ENCODE results near the gene CD320. TPM values are rescaled to one million over a fixed set of nuclear protein-coding genes. Genes with fewer than 3 reads are reported as not detected.

The CD320 gene
- total and polyA plus RNA-seq, 3 donors from 2014 or later, result 61.2 to 88.3 (median 65.8) TPM

DNA sequence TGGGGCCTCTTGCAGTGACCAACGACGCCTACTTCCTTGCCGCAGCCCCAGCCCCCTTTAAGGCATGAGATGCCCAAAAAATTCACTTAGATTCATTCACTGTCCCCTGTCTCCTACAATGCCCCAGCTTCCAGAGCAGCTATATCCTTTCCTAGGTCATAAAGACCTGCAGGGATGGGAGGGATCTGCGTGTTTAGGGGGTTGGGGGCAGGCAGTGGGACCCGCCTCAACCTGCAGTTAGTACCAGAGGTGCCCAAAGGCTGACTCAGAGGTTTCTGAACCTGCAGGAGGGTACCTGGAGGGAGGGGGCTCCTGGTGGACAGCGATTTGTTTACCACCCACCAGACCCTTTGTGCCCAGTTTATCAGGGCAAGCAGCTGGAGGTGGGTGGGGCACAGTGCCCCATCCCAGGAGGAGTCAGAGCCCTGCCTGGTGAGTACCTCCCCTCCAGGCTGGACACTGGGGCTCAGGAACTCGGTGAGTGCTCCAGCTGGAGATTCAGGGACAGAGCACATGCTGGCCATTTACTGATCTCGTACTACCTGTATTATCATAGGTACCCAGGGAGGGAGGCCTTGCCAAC is 23.2 kb upstream of the CD320 start:
- Histone ChIP-seq H3K27ac (no peak overlapping the region), H3K4me1 (peaks cover 10% of the 10 kb centered on the region), H3K4me3 (no peak overlapping the region), H3K36me3 (ENCODE audit: low read depth, missing control alignments) (no peaks in the 10 kb centered on the region), H3K9me3 (no peaks in the 10 kb centered on the region), H3K27me3 (no peaks in the 10 kb centered on the region)
- intact Hi-C loops (cut with DNase I; ENCODE audit: low total_unique reads), result no loop called here
- no peak for DNase-seq
- no peak for TF ChIP-seq POLR2A (IDR thresholded peaks at IDR 0.05)
- TF ChIP-seq, protein P1, sequence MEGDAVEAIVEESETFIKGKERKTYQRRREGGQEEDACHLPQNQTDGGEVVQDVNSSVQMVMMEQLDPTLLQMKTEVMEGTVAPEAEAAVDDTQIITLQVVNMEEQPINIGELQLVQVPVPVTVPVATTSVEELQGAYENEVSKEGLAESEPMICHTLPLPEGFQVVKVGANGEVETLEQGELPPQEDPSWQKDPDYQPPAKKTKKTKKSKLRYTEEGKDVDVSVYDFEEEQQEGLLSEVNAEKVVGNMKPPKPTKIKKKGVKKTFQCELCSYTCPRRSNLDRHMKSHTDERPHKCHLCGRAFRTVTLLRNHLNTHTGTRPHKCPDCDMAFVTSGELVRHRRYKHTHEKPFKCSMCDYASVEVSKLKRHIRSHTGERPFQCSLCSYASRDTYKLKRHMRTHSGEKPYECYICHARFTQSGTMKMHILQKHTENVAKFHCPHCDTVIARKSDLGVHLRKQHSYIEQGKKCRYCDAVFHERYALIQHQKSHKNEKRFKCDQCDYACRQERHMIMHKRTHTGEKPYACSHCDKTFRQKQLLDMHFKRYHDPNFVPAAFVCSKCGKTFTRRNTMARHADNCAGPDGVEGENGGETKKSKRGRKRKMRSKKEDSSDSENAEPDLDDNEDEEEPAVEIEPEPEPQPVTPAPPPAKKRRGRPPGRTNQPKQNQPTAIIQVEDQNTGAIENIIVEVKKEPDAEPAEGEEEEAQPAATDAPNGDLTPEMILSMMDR (IDR thresholded peaks at IDR 0.05), result no peak
- WGBS, 2 donors, result 75 to 92% methylated on average over 8 of the region's 8 CpGs

GRCh38 chr19:8329996-8330395 is 21.8 kb upstream of the CD320 start:
- 82 to 94% methylated on average over 3 of the region's 3 CpGs for whole genome bisulfite sequencing, 2 donors
- Histone ChIP-seq H3K27ac (no peak overlapping the region), H3K4me1 (peaks cover 10% of the 10 kb centered on the region), H3K4me3 (no peak overlapping the region), H3K27me3 (no peaks in the 10 kb centered on the region), H3K9me3 (no peaks in the 10 kb centered on the region), H3K36me3 (ENCODE audit: low read depth, missing control alignments) (no peaks in the 10 kb centered on the region)
- TF ChIP-seq, protein P1 (IDR thresholded peaks at IDR 0.05), result no peak
- TF ChIP-seq POLR2A (IDR thresholded peaks at IDR 0.05), result no peak
- intact Hi-C loops (cut with DNase I; ENCODE audit: low total_unique reads), result no loop called here
- no peak for DNase-seq

- intact Hi-C loops (cut with DNase I; ENCODE audit: low total_unique reads), result no loop called here
- no peaks in the 10 kb centered on the region for H3K36me3 ChIP-seq (ENCODE audit: low read depth, missing control alignments)
- DNase-seq, result no peak
- H3K4me3 ChIP-seq, result no peak overlapping the region
- H3K9me3 ChIP-seq, result no peaks in the 10 kb centered on the region
- TF ChIP-seq POLR2A (IDR thresholded peaks at IDR 0.05), result no peak
- TF ChIP-seq, protein P1 (IDR thresholded peaks at IDR 0.05), result no peak
- peaks cover 12% of the 10 kb centered on the region for H3K4me1 ChIP-seq
- 94 to 97% methylated on average over 3 of the region's 3 CpGs for WGBS, 2 donors
- no peaks in the 10 kb centered on the region for H3K27me3 ChIP-seq
- H3K27ac ChIP-seq, result no peak overlapping the region
Measured at GRCh38 chr19:8325454-8325853, 17.3 kb upstream of the CD320 start.

DNA sequence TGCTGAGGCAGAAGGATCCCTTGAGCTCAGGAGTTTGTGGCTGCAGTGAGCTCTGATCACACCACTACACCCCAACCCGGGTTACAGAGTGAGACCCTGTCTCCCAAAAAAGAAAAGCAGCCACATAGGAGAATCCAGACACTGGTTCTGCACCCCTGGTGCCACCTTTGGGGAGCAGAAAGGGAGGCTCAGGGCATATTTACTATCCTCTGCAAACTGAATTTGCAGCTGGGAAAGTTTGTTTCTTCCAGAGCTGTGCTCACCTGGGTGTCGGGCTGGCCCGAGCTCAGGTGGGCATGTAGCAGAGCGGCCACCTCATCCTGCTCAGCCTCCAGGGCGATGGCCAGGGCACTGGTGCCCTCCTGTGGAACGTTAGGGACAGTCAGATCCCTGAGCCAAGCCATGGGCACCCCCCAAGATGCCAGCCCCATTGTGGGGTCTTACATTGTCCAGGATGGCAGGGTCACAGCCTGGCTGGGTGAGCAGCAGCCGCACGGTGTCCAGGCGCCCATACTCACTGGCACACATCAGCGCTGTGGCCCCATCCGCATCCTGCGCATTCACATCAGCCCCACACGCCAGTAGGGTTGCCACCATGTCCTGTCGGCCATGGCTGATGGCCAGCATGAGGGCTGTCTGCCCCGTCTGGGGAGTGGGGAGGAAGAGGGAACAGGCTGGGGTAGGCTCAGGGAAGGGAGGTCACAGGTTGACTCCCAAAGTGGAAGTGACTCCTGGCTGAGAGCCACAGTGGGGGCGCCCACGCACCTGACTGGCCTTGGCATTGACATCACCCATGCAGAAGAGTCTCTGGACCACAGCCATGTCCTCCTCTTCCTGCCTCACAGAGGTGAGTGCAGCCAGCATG is 16.3 kb upstream of the CD320 start:
- no peaks in the 10 kb centered on the region for H3K9me3 ChIP-seq
- H3K27me3 ChIP-seq, result no peaks in the 10 kb centered on the region
- H3K36me3 ChIP-seq (ENCODE audit: low read depth, missing control alignments), result no peaks in the 10 kb centered on the region
- peaks cover 18% of the 10 kb centered on the region for H3K4me1 ChIP-seq
- 80 to 83% methylated on average over 6 to 17 of the region's 17 CpGs for WGBS, 2 donors
- no peak overlapping the region for H3K4me3 ChIP-seq
- intact Hi-C loops (cut with DNase I; ENCODE audit: low total_unique reads), result no loop called here
- TF ChIP-seq POLR2A (IDR thresholded peaks at IDR 0.05), result no peak
- TF ChIP-seq, protein P1 (IDR thresholded peaks at IDR 0.05), result no peak
- DNase-seq, result no peak
- no peak overlapping the region for H3K27ac ChIP-seq
